ENCODE measurements around the gene FOXB2.

Gene FOXB2

DNA sequence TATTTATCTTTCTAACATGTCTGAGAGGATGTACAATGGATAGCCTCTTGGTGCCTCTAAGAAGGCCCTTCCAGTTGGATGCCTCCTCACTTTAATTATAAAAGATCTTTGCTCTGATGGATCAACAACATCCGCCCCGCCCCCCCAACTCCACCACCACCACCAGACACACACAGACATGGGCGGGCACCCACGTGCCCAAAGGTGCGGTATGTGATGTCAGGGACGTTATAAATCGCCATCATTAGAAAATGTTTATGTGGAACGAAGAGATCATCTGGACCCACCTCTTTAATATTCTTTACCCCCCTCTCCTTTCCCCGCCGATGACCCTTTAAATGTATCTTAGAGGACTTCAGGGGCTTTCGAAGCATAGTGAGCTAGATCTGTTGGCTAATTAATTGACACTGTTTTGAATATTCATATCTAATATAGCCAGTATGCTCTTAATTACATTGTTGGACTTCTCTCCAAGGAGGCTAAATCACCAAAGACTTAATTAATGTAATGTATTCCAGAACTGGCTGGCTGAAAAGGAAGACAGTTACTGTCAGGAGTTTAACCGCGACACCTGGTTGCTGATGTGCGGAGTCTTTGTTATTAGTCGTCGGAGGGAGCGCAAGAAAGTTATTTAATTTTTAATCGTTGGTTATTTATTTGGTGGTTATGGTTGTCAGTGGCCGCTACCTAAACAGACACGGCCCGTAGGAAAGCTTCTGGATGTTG is 6.1 kb upstream of the FOXB2 start:
- no peak overlapping the region for H4K91ac ChIP-seq (ENCODE audit: low read depth, low read length)
- no peak overlapping the region for H4K8ac ChIP-seq (ENCODE audit: low read depth, low read length)
- no peak for DNase-seq
- H4K12ac ChIP-seq (ENCODE audit: low read depth, low read length): no peak overlapping the region
- WGBS (ENCODE audit: extremely low coverage, insufficient coverage, insufficient read length): no CpG with 5 or more reads among the region's 21 CpGs
- no peak overlapping the region for H3K14ac ChIP-seq (ENCODE audit: low read length)
- no peaks in the 10 kb centered on the region for H3K36me3 ChIP-seq (ENCODE audit: control insufficient read depth in 1 of 2, insufficient read depth in 2 of 2, low read length in 2 of 2)
- H3K23ac ChIP-seq (ENCODE audit: low read length): no peak overlapping the region
- H2BK5ac ChIP-seq (ENCODE audit: low read depth, low read length, poor library complexity): no peak overlapping the region
- H3K9me3 ChIP-seq (ENCODE audit: insufficient read depth, low read depth, low read length): peaks cover 5% of the 10 kb centered on the region
- H3K4ac ChIP-seq (ENCODE audit: low read depth, low read length): no peak overlapping the region
- H3K4me1 ChIP-seq (ENCODE audit: control insufficient read depth in 1 of 2, insufficient read depth in 2 of 2, low read length in 2 of 2): peaks cover 9 to 12% of the 10 kb centered on the region in 2 experiments
- H3K27me3 ChIP-seq (ENCODE audit: insufficient read depth, low read length): peaks cover 56% of the 10 kb centered on the region
- no peaks in the 10 kb centered on the region for H3K79me1 ChIP-seq (ENCODE audit: low read length)
- no peak overlapping the region for H3K4me3 ChIP-seq (ENCODE audit: low read depth, low read length)
- no peak overlapping the region for H3K18ac ChIP-seq (ENCODE audit: low read length)
- no peak overlapping the region for H2AK5ac ChIP-seq (ENCODE audit: low read length)
- H3K79me2 ChIP-seq (ENCODE audit: control insufficient read depth, insufficient read depth, low read length, poor library complexity): no peaks in the 10 kb centered on the region
- H2AFZ ChIP-seq (ENCODE audit: insufficient read depth, low read length, poor library complexity): no peak overlapping the region
- H3K27ac ChIP-seq (ENCODE audit: low read depth, low read length): no peak overlapping the region
- no peak overlapping the region for H3K4me2 ChIP-seq (ENCODE audit: low read length)
- H2BK12ac ChIP-seq (ENCODE audit: low read length): no peak overlapping the region
- no peak overlapping the region for H3K9ac ChIP-seq (ENCODE audit: low read length)
- no peak overlapping the region for H2BK120ac ChIP-seq (ENCODE audit: insufficient read depth, low read length, poor library complexity)

GRCh38 chr9:77013932-77014596 is 5.4 kb upstream of the FOXB2 start:
- H3K9me3 ChIP-seq (ENCODE audit: insufficient read depth, low read depth, low read length): peaks cover 5% of the 10 kb centered on the region
- peaks cover 13 to 18% of the 10 kb centered on the region in 2 experiments for H3K4me1 ChIP-seq (ENCODE audit: control insufficient read depth in 1 of 2, insufficient read depth in 2 of 2, low read length in 2 of 2)
- no peak overlapping the region for H3K27ac ChIP-seq (ENCODE audit: low read depth, low read length)
- H2BK5ac ChIP-seq (ENCODE audit: low read depth, low read length, poor library complexity): no peak overlapping the region
- no peak overlapping the region for H2AFZ ChIP-seq (ENCODE audit: insufficient read depth, low read length, poor library complexity)
- H4K8ac ChIP-seq (ENCODE audit: low read depth, low read length): no peak overlapping the region
- H2BK12ac ChIP-seq (ENCODE audit: low read length): no peak overlapping the region
- H3K4me2 ChIP-seq (ENCODE audit: low read length): peak overlapping the region; percentile 16
- no peak for DNase-seq
- H3K14ac ChIP-seq (ENCODE audit: low read length): no peak overlapping the region
- H2AK5ac ChIP-seq (ENCODE audit: low read length): no peak overlapping the region
- WGBS (ENCODE audit: extremely low coverage, insufficient coverage, insufficient read length): no CpG with 5 or more reads among the region's 46 CpGs
- no peak overlapping the region for H3K4me3 ChIP-seq (ENCODE audit: low read depth, low read length)
- H3K23ac ChIP-seq (ENCODE audit: low read length): no peak overlapping the region
- H2BK120ac ChIP-seq (ENCODE audit: insufficient read depth, low read length, poor library complexity): no peak overlapping the region
- no peaks in the 10 kb centered on the region for H3K79me1 ChIP-seq (ENCODE audit: low read length)
- no peak overlapping the region for H3K18ac ChIP-seq (ENCODE audit: low read length)
- H3K4ac ChIP-seq (ENCODE audit: low read depth, low read length): no peak overlapping the region
- no peak overlapping the region for H4K91ac ChIP-seq (ENCODE audit: low read depth, low read length)
- H3K79me2 ChIP-seq (ENCODE audit: control insufficient read depth, insufficient read depth, low read length, poor library complexity): no peaks in the 10 kb centered on the region
- no peak overlapping the region for H3K9ac ChIP-seq (ENCODE audit: low read length)
- no peaks in the 10 kb centered on the region for H3K36me3 ChIP-seq (ENCODE audit: control insufficient read depth in 1 of 2, insufficient read depth in 2 of 2, low read length in 2 of 2)
- H4K12ac ChIP-seq (ENCODE audit: low read depth, low read length): no peak overlapping the region
- peaks cover 63% of the 10 kb centered on the region for H3K27me3 ChIP-seq (ENCODE audit: insufficient read depth, low read length)

DNA sequence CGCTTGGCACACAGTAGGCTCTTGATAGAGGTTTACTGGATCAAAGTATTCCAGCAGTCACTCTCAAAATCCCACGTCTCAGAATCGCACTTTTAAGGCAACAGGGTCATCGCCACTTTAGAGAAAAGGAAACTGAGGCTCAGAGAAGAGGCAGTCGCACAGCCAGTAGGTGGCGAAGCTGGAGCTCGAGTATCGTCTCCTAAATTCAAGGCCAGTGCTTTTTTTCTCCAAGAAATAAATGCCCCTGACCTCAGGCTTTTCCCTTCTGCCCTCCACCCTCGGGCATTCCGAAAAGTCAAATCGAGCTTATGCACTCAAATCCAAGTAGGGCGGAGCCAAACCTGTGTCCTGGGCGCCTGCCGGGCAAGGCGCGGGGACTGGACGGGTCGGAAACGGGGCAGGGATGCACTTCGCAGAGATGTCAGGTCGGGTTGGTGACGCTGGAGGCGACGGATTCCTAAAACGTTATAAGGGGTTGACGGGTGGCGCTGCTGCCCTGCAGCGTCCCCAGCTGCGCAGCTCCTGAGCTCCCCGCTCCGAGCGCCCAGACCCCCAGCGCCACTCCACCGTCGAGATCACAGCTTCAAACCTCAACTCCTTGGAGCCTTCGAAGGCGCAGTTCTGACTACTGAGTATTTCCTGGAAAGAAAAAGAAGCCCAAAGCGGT is 4.7 kb upstream of the FOXB2 start:
- no CpG with 5 or more reads among the region's 38 CpGs for WGBS (ENCODE audit: extremely low coverage, insufficient coverage, insufficient read length)
- no peak overlapping the region for H2BK5ac ChIP-seq (ENCODE audit: low read depth, low read length, poor library complexity)
- no peak overlapping the region for H2AK5ac ChIP-seq (ENCODE audit: low read length)
- no peak overlapping the region for H3K23ac ChIP-seq (ENCODE audit: low read length)
- no peak overlapping the region for H2AFZ ChIP-seq (ENCODE audit: insufficient read depth, low read length, poor library complexity)
- H3K18ac ChIP-seq (ENCODE audit: low read length): no peak overlapping the region
- H3K9me3 ChIP-seq (ENCODE audit: insufficient read depth, low read depth, low read length): peaks cover 6% of the 10 kb centered on the region
- H3K4me1 ChIP-seq (ENCODE audit: control insufficient read depth in 1 of 2, insufficient read depth in 2 of 2, low read length in 2 of 2): peaks cover 13 to 18% of the 10 kb centered on the region in 2 experiments
- H3K9ac ChIP-seq (ENCODE audit: low read length): no peak overlapping the region
- H4K91ac ChIP-seq (ENCODE audit: low read depth, low read length): no peak overlapping the region
- H2BK120ac ChIP-seq (ENCODE audit: insufficient read depth, low read length, poor library complexity): no peak overlapping the region
- H4K12ac ChIP-seq (ENCODE audit: low read depth, low read length): no peak overlapping the region
- no peak overlapping the region for H3K14ac ChIP-seq (ENCODE audit: low read length)
- no peaks in the 10 kb centered on the region for H3K36me3 ChIP-seq (ENCODE audit: control insufficient read depth in 1 of 2, insufficient read depth in 2 of 2, low read length in 2 of 2)
- H3K27ac ChIP-seq (ENCODE audit: low read depth, low read length): no peak overlapping the region
- peak overlapping the region; percentile 22 for H3K4me2 ChIP-seq (ENCODE audit: low read length)
- peaks cover 70% of the 10 kb centered on the region for H3K27me3 ChIP-seq (ENCODE audit: insufficient read depth, low read length)
- no peak overlapping the region for H3K4ac ChIP-seq (ENCODE audit: low read depth, low read length)
- H4K8ac ChIP-seq (ENCODE audit: low read depth, low read length): no peak overlapping the region
- H3K79me2 ChIP-seq (ENCODE audit: control insufficient read depth, insufficient read depth, low read length, poor library complexity): no peaks in the 10 kb centered on the region
- H3K79me1 ChIP-seq (ENCODE audit: low read length): no peaks in the 10 kb centered on the region
- H3K4me3 ChIP-seq (ENCODE audit: low read depth, low read length): no peak overlapping the region
- no peak for DNase-seq
- H2BK12ac ChIP-seq (ENCODE audit: low read length): no peak overlapping the region

- Histone ChIP-seq H3K27me3 (ENCODE audit: insufficient read depth, low read length) (peaks cover 75% of the 10 kb centered on the region), H2BK5ac (ENCODE audit: low read depth, low read length, poor library complexity) (no peak overlapping the region), H3K4me1 (ENCODE audit: control insufficient read depth in 1 of 2, insufficient read depth in 2 of 2, low read length in 2 of 2) (peaks cover 13 to 21% of the 10 kb centered on the region in 2 experiments), H4K8ac (ENCODE audit: low read depth, low read length) (no peak overlapping the region), H3K36me3 (ENCODE audit: control insufficient read depth in 1 of 2, insufficient read depth in 2 of 2, low read length in 2 of 2) (no peaks in the 10 kb centered on the region), H3K4ac (ENCODE audit: low read depth, low read length) (no peak overlapping the region), H3K4me3 (ENCODE audit: low read depth, low read length) (peak overlapping the region; percentile 59), H3K18ac (ENCODE audit: low read length) (no peak overlapping the region), H3K14ac (ENCODE audit: low read length) (no peak overlapping the region), H2AFZ (ENCODE audit: insufficient read depth, low read length, poor library complexity) (no peak overlapping the region), H2BK120ac (ENCODE audit: insufficient read depth, low read length, poor library complexity) (no peak overlapping the region), H4K91ac (ENCODE audit: low read depth, low read length) (no peak overlapping the region), H2BK12ac (ENCODE audit: low read length) (no peak overlapping the region), H4K12ac (ENCODE audit: low read depth, low read length) (no peak overlapping the region), H3K79me1 (ENCODE audit: low read length) (no peaks in the 10 kb centered on the region), H3K9me3 (ENCODE audit: insufficient read depth, low read depth, low read length) (peaks cover 6% of the 10 kb centered on the region), H2AK5ac (ENCODE audit: low read length) (no peak overlapping the region), H3K79me2 (ENCODE audit: control insufficient read depth, insufficient read depth, low read length, poor library complexity) (no peaks in the 10 kb centered on the region), H3K27ac (ENCODE audit: low read depth, low read length) (no peak overlapping the region), H3K9ac (ENCODE audit: low read length) (no peak overlapping the region), H3K23ac (ENCODE audit: low read length) (no peak overlapping the region), H3K4me2 (ENCODE audit: low read length) (peak overlapping the region; percentile 79)
- no peak for DNase-seq
- WGBS (ENCODE audit: extremely low coverage, insufficient coverage, insufficient read length): no CpG with 5 or more reads among the region's 31 CpGs
These were observed 4.0 kb upstream of the FOXB2 start for GRCh38 chr9:77015327-77016048.

All from trophoblast cell (in vitro differentiated cells and primary cell).